K562 (cell line): ENCODE data around the gene NT5DC1. TPM values are rescaled to one million over a fixed set of nuclear protein-coding genes. Genes with fewer than 3 reads are reported as not detected.

Source experiments
- ATAC-seq: fragments of 200-7000 bp; cut with Tn5 transposase; 3 replicates; pipeline ENCODE4 v1.9.1; 2020; ENCODE audit warnings: moderate library complexity
- BruUV-seq: library from RNA; stranded (reverse); fragments of 400-500 nt; replicated peaks from 2 replicates; lab custom pipeline; 2021; lab: Mats Ljungman, UMichigan
- CTCF ChIA-PET: fragments of 300-600 bp; formaldehyde crosslinking; extraction: SDS; loops from one replicate; lab custom pipeline; 2021; ENCODE audit warnings: low intra/inter-chr PET ratio; lab: Yijun Ruan, JAX
- POLR2A ChIA-PET: fragments of 300-600, 350-650 bp; sonication (Branson Sonifier 250); formaldehyde crosslinking; extraction: SDS; loops from one replicate; lab custom pipeline; 2021; ENCODE audit warnings: antibody characterized with exemption, inconsistent platforms; lab: Yijun Ruan, JAX
- DNase-seq, 4 experiments: peaks; one replicate each; pipeline versions ENCODE4 v3.0.0 to v3.0.0-alpha.2; 2011 to 2018; ENCODE audit warnings: low spot score in 3 of 4, mixed read lengths in 3 of 4; ENCODE audit errors: extremely low read depth in 1 of 4
- FAIRE-seq: peaks from 2 replicates; lab custom pipeline; 2011; peaks lifted over from hg19 to GRCh38; lab: Jason Lieb, UNC
- H2AFZ ChIP-seq: 2 replicates; pipeline ENCODE4 v1.6.0; 2011; ENCODE audit warnings: low read depth, low read length, control low read depth, inconsistent platforms
- H3K27ac ChIP-seq: fragments of 200-600 bp; 3 replicates; pipeline ENCODE4 v1.8.0; 2011; ENCODE audit warnings: low read depth, mild to moderate bottlenecking, control low read depth, inconsistent platforms, low read length, moderate library complexity, mixed read lengths; ENCODE audit errors: extremely low read depth
- H3K27me3 ChIP-seq, 2 experiments: fragments of 300-600 bp in 1 of 2; 2 replicates in 1 of 2; 3 replicates in 1 of 2; pipeline versions ENCODE4 v1.6.0 to v1.8.0; 2011; ENCODE audit warnings: inconsistent platforms in 2 of 2, low read length in 2 of 2, mild to moderate bottlenecking in 1 of 2, mixed read lengths in 1 of 2, moderate library complexity in 1 of 2; ENCODE audit not compliant: control insufficient read depth in 2 of 2, insufficient read depth in 2 of 2
- H3K36me3 ChIP-seq: fragments of 300-600 bp; 3 replicates; pipeline ENCODE4 v1.8.0; 2011; ENCODE audit warnings: mild to moderate bottlenecking, low read length, inconsistent platforms; ENCODE audit not compliant: control insufficient read depth, insufficient read depth
- H3K4me1 ChIP-seq, 2 experiments: fragments of 200-600 bp in 1 of 2; replicated peaks in 1 of 2; 2 replicates in 1 of 2; 3 replicates in 1 of 2; pipeline versions ENCODE4 v1.5.1 to v1.8.0; 2011; ENCODE audit warnings: inconsistent platforms in 2 of 2, low read length in 2 of 2, mild to moderate bottlenecking in 1 of 2, mixed read lengths in 1 of 2, moderate library complexity in 1 of 2; ENCODE audit not compliant: control insufficient read depth in 2 of 2, insufficient read depth in 2 of 2
- H3K4me2 ChIP-seq: 2 replicates; pipeline ENCODE4 v1.6.1; 2011; ENCODE audit warnings: low read length, control low read depth, inconsistent platforms, mixed read lengths; ENCODE audit not compliant: insufficient read depth
- H3K4me3 ChIP-seq: fragments of 200-600 bp; sonication (generic), shearing (Covaris generic); 2 replicates; pipeline ENCODE4 v1.5.1; 2016; ENCODE audit warnings: control low read depth, inconsistent platforms
- H3K79me2 ChIP-seq: fragments of 200-600 bp; 3 replicates; pipeline ENCODE4 v1.8.0; 2011; ENCODE audit warnings: low read length, inconsistent platforms; ENCODE audit not compliant: control insufficient read depth, insufficient read depth
- H3K9ac ChIP-seq, 2 experiments: 2 replicates each; pipeline versions ENCODE4 v1.6.0 to v1.6.1; 2011; ENCODE audit warnings: low read depth in 2 of 2, low read length in 2 of 2, control low read depth in 1 of 2, inconsistent platforms in 1 of 2, mild to moderate bottlenecking in 1 of 2, mixed read lengths in 1 of 2; ENCODE audit not compliant: insufficient read depth in 1 of 2
- H3K9me1 ChIP-seq: one replicate; pipeline ENCODE4 v1.6.0; 2011; ENCODE audit warnings: inconsistent platforms, mild to moderate bottlenecking, low read length, moderate library complexity; ENCODE audit not compliant: control insufficient read depth, insufficient read depth
- H3K9me3 ChIP-seq: replicated peaks from 2 replicates; pipeline ENCODE4 v1.5.1; 2011; ENCODE audit warnings: low read depth, low read length, inconsistent platforms; ENCODE audit not compliant: control insufficient read depth, insufficient read depth
- H4K20me1 ChIP-seq: replicated peaks from 2 replicates; pipeline ENCODE4 v1.6.1; 2011; ENCODE audit warnings: low read length, inconsistent platforms, mixed read lengths; ENCODE audit not compliant: control insufficient read depth, insufficient read depth
- HSF4 ChIP-seq: fragments of 250-450 bp; sonication (Bioruptor Pico); IDR thresholded peaks from 2 replicates; pipeline ENCODE4 v2.1.2; 2022; ENCODE audit warnings: mild to moderate bottlenecking, moderate library complexity, borderline replicate concordance
- PHTF2 ChIP-seq: fragments of 250-450 bp; sonication (Bioruptor Pico); IDR thresholded peaks from 2 replicates; pipeline ENCODE4 v1.5.0; 2021; ENCODE audit warnings: mild to moderate bottlenecking
- TAF15 ChIP-seq: fragments of 200-400 bp; formaldehyde crosslinking; IDR thresholded peaks from 2 replicates; pipeline ENCODE4 v1.6.1; 2017; ENCODE audit warnings: mild to moderate bottlenecking, low read depth, low read length, moderate library complexity
- ZNF316 ChIP-seq: fragments of 450-650 bp; IDR thresholded peaks from 2 replicates; pipeline ENCODE4 v1.6.1; 2016
- ZNF444 ChIP-seq: fragments of 250-450 bp; sonication (Bioruptor Pico); IDR thresholded peaks from 2 replicates; pipeline ENCODE4 v1.4.0; 2020; ENCODE audit warnings: mild to moderate bottlenecking, moderate library complexity
- WGBS: fragments of 100-300 bp; shearing (Covaris generic); methylation state at CpG from one replicate; pipeline ENCODE4 v1.1.6; 2016; ENCODE audit warnings: low coverage, mixed read lengths; ENCODE audit not compliant: insufficient coverage; ENCODE audit errors: missing lambda C conversion rate; 5-methylcytosine and 5-hydroxymethylcytosine counted together
- in situ Hi-C: fragments of 300-500 bp; cut with MboI; formaldehyde crosslinking; loops from 4 replicates; pipeline ENCODE4 v1.15.0; 2018; ENCODE audit warnings: inconsistent platforms, mixed read lengths
- intact Hi-C: fragments of 100-400 bp; cut with micrococcal nuclease; formaldehyde crosslinking; loops from 2 replicates; pipeline ENCODE4 v1.14.2; 2022
- polyA plus RNA-seq, 8 experiments: library from polyadenylated mRNA; depleted of rRNA in 4 of 8; stranded (reverse) in 5 of 8; unstranded in 3 of 8; fragments of >200 nt; fragmentation: Nextera tagmentation in 2 of 8; fragmentation: Illumina TruSeq in 1 of 8; extraction: Ambion mirVana in 2 of 8; extraction: Trizol in 1 of 8; gene quantifications; 2 replicates each; pipeline versions ENCODE4 v1.2.1 to v1.2.3, GENCODE V29; 2011 to 2014; ENCODE audit warnings: inconsistent platforms in 1 of 8, missing spikeins in 1 of 8
- total RNA-seq, 7 experiments: library from RNA; depleted of rRNA in 6 of 7; stranded (reverse); fragments of >200 nt in 6 of 7; fragmentation: Illumina TruSeq in 2 of 7; extraction: Trizol in 2 of 7; gene quantifications; 2 replicates each; pipeline versions ENCODE4 v1.2.1 to v1.2.3, GENCODE V29; 2011 to 2021; ENCODE audit warnings: low replicate concordance in 1 of 7

NT5DC1 gene
- total and polyA plus RNA-seq, 9 of the 15 experiments (the other 6 are each of a cell fraction or from before 2014, with no cell fraction given) = 4.9 to 28.5 (median 16.3) TPM

DNA sequence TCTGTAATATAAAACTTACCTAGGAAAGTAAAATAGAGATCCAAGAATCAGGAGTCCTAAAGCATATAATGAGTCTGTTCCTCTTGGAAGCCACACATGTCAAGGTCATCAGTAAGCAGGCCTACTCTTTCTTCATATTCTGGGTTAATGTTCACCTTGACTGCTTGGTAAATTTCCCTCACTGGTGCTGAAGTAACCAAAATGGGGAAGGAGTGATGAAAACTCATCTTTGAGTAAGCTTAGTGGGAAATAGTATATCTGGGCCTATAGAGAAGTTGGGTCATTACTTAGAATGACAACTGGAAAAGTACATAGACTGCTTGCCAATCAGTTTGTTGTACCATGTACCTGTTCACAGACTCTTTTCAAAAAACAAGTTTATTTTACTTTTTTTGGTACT is 146.6 kb downstream of the NT5DC1 start:
- DNase-seq = no peak
- H2AFZ ChIP-seq = no peak overlapping the region
- intact Hi-C loops (no loop called here), in situ Hi-C loops (no loop called here)
- H3K79me2 ChIP-seq = peaks cover 21% of the 10 kb centered on the region
- no peak overlapping the region for H3K27ac ChIP-seq
- no peak overlapping the region for H3K9ac ChIP-seq
- no peaks in the 10 kb centered on the region for H3K9me3 ChIP-seq
- no peaks in the 10 kb centered on the region for H3K27me3 ChIP-seq
- no peak for TF ChIP-seq PHTF2 (CRISPR knock-in tag)
- TF ChIP-seq ZNF444 (CRISPR knock-in tag) = no peak
- TF ChIP-seq TAF15 = no peak
- ATAC-seq = no peak
- no peak overlapping the region for H3K4me3 ChIP-seq
- H3K4me1 ChIP-seq = peaks cover 0 to 18% of the 10 kb centered on the region in 2 experiments; a peak in 3 of 5 replicates
- BruUV-seq = no TSS peak
- ChIA-PET CTCF (no interaction called here), POLR2A (no interaction called here)
- H3K4me2 ChIP-seq = no peak overlapping the region
- H3K9me1 ChIP-seq = no peaks in the 10 kb centered on the region
- FAIRE-seq = no peak
- peaks cover 2% of the 10 kb centered on the region; the same call in 1 of the 3 replicates for H3K36me3 ChIP-seq
- peaks cover 4% of the 10 kb centered on the region; the same call in 1 of the 2 replicates for H4K20me1 ChIP-seq

DNA sequence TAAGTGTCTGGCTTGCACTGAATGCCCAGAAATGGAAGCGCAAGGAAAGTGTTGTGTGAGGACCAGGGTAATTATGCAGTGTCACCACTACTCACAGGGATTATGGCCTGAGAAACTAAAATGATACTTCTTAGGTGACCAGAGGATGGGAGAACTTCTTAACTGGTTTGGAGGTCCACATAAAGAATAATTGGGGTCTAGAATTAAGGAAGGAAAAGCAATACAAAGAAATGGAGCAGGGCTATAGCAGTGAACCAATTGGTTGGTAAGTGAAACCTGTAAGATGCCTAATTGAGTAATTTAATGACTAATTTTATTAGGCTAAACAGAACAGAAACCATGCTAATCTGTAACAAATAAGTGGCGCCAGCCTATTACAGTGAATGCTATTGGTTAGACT is 147.9 kb downstream of the NT5DC1 start:
- no peak for FAIRE-seq
- H3K4me2 ChIP-seq = no peak overlapping the region
- H3K27me3 ChIP-seq = no peaks in the 10 kb centered on the region
- H3K27ac ChIP-seq = no peak overlapping the region
- 91% methylated on average over 2 of the region's 2 CpGs for WGBS
- CTCF ChIA-PET = interaction anchor here (0.6 kb wide), 1 partner anchor 1142 kb away, joined by 3 read pairs; no protein-coding TSS in a partner anchor
- no peak overlapping the region for H3K9ac ChIP-seq
- no peaks in the 10 kb centered on the region for H3K9me3 ChIP-seq
- POLR2A ChIA-PET = no interaction called here
- H3K4me1 ChIP-seq = peaks cover 3 to 18% of the 10 kb centered on the region in 2 experiments; a peak in 4 of 5 replicates
- intact Hi-C loops = no loop called here
- in situ Hi-C loops = no loop called here
- TF ChIP-seq HSF4 (CRISPR knock-in tag) (no peak), ZNF316 (0 out of 2 replicates have a peak, but pooled peaks have one; percentile 3)
- TF ChIP-seq, all 486 proteins: peak for 1
- BruUV-seq = no TSS peak
- no peak overlapping the region for H2AFZ ChIP-seq
- peaks cover 4% of the 10 kb centered on the region; the same call in 1 of the 2 replicates for H4K20me1 ChIP-seq
- ATAC-seq (no peak), DNase-seq (no peak)
- peaks cover 34% of the 10 kb centered on the region for H3K79me2 ChIP-seq
- no peak overlapping the region for H3K4me3 ChIP-seq
- H3K36me3 ChIP-seq = peaks cover 2% of the 10 kb centered on the region; the same call in 1 of the 3 replicates
- H3K9me1 ChIP-seq = no peaks in the 10 kb centered on the region
